Measurements from ENCODE around the gene TMEM69. TPM values are rescaled to one million over a fixed set of nuclear protein-coding genes. Genes with fewer than 3 reads are reported as not detected.
"Not testable (repeated sequence)": the region's sequence is repeated elsewhere in the genome, so short reads cannot be mapped to it uniquely, and the experiment has no call there.

TMEM69 gene
- total RNA-seq, 6 experiments from 2014 or later = 7.5 to 17.5 (median 10.0) TPM

- Histone ChIP-seq H3K4me3 (no peak overlapping the region), H3K27ac (no peak overlapping the region), H3K36me3 (peaks cover 0 to 9% (median 2%) of the 10 kb centered on the region in 4 donors), H3K27me3 (no peaks in the 10 kb centered on the region), H3K9me3 (no peaks in the 10 kb centered on the region), H3K4me1 (no peaks in the 10 kb centered on the region)
- intact Hi-C loops (cut with DNase I) = no loop called here
- ATAC-seq (no peak), DNase-seq (no peak)
- TF ChIP-seq POLR2A (IDR thresholded peaks at IDR 0.05) (no peak), CTCF (IDR thresholded peaks at IDR 0.05) (no peak)
- WGBS (ENCODE audit: insufficient coverage, low coverage, low lambda C conversion rate, missing lambda C conversion rate) = 64% methylated on average over 3 of the region's 3 CpGs
Observed at GRCh38 chr1:45730075-45730779, 42.2 kb downstream of the TMEM69 start.

GRCh38 chr1:45730780-45731319, 42.9 kb downstream of the TMEM69 start:
- ATAC-seq (no peak), DNase-seq (no peak)
- Histone ChIP-seq H3K36me3 (peaks cover 0 to 9% (median 2%) of the 10 kb centered on the region in 4 donors), H3K27ac (no peak overlapping the region), H3K27me3 (no peaks in the 10 kb centered on the region), H3K9me3 (no peaks in the 10 kb centered on the region), H3K4me3 (no peak overlapping the region), H3K4me1 (no peaks in the 10 kb centered on the region)
- no peak for TF ChIP-seq POLR2A (IDR thresholded peaks at IDR 0.05)
- no peak for TF ChIP-seq CTCF (IDR thresholded peaks at IDR 0.05)
- WGBS (ENCODE audit: insufficient coverage, low coverage, low lambda C conversion rate, missing lambda C conversion rate) = no CpG with 5 or more reads among the region's 1 CpG
- intact Hi-C loops (cut with DNase I) = no loop called here

GRCh38 chr1:45739137-45739536, 51.2 kb downstream of the TMEM69 start:
- TF ChIP-seq CTCF (IDR thresholded peaks at IDR 0.05) (no peak), POLR2A (IDR thresholded peaks at IDR 0.05) (no peak)
- WGBS (ENCODE audit: insufficient coverage, low coverage, low lambda C conversion rate, missing lambda C conversion rate) = 100% methylated on average over 4 of the region's 4 CpGs
- H3K27me3 ChIP-seq = no peaks in the 10 kb centered on the region
- intact Hi-C loops (cut with DNase I) = no loop called here
- H3K36me3 ChIP-seq = peaks cover 0 to 9% (median under 1%) of the 10 kb centered on the region in 4 donors
- H3K4me1 ChIP-seq = no peaks in the 10 kb centered on the region
- ATAC-seq = no peak
- no peak overlapping the region for H3K4me3 ChIP-seq
- H3K27ac ChIP-seq = no peak overlapping the region
- DNase-seq = no peak
- H3K9me3 ChIP-seq = no peaks in the 10 kb centered on the region

- ATAC-seq; H3K36me3 ChIP-seq; H3K27me3 ChIP-seq; H3K9me3 ChIP-seq; H3K27ac ChIP-seq; H3K4me3 ChIP-seq; intact Hi-C loops (cut with DNase I); H3K4me1 ChIP-seq; DNase-seq: not testable (repeated sequence)
- 56% methylated on average over 3 of the region's 5 CpGs for WGBS (ENCODE audit: insufficient coverage, low coverage, low lambda C conversion rate, missing lambda C conversion rate)
Observed at GRCh38 chr1:45739641-45740156, 51.7 kb downstream of the TMEM69 start.

Other genes starting within 250 kb of the TMEM69 start
- 1 to 10 TPM; 2.7 to 5.5 (median 4.3) TPM for gene TESK2, start 197.0 kb upstream of the TMEM69 start, total RNA-seq
- 1 to 10 TPM in 2 of 6 experiments, under 1 TPM in 4; 0.31 to 1.3 (median 0.67) TPM for gene CCDC163, start 188.1 kb upstream of the TMEM69 start, total RNA-seq
- gene MMACHC, start 187.9 kb upstream of the TMEM69 start, total RNA-seq = 10 to 100 TPM in 5 of 6 experiments, 1 to 10 TPM in 1; 7.7 to 38.5 (median 17.3) TPM
- gene PRDX1, start 166.3 kb upstream of the TMEM69 start, total RNA-seq = 100 to 1,000 TPM; 315 to 672 (median 358) TPM
- 100 to 1,000 TPM; 115 to 308 (median 220) TPM for gene AKR1A1, start 137.4 kb upstream of the TMEM69 start, total RNA-seq
- gene NASP, start 104.1 kb upstream of the TMEM69 start, total RNA-seq = 10 to 100 TPM; 21.8 to 31.9 (median 26.1) TPM
- 1 to 10 TPM in 5 of 6 experiments, under 1 TPM in 1; 0.81 to 3.1 (median 1.9) TPM for gene CCDC17, start 64.1 kb upstream of the TMEM69 start, total RNA-seq
- gene GPBP1L1, start 1.6 kb upstream of the TMEM69 start, total RNA-seq = 10 to 100 TPM; 51.2 to 80.0 (median 67.3) TPM
- 10 to 100 TPM in 2 of 6 experiments, 1 to 10 TPM in 4; 5.5 to 12.9 (median 8.3) TPM for gene IPP, start 62.5 kb downstream of the TMEM69 start, total RNA-seq
- 10 to 100 TPM in 5 of 6 experiments, 1 to 10 TPM in 1; 9.9 to 14.9 (median 12.3) TPM for gene MAST2, start 115.4 kb downstream of the TMEM69 start, total RNA-seq

Measured in right lobe of liver (tissue), 6 donors.